AG04449 (cell line): ENCODE data around the gene CLEC14A.

ENCODE experiments used
- CTCF ChIA-PET: fragments of 350-600 bp; formaldehyde crosslinking; extraction: SDS; loops from one replicate; lab custom pipeline; 2021; ENCODE audit warnings: antibody characterized with exemption; lab: Yijun Ruan, JAX
- POLR2A ChIA-PET: fragments of 400-600, 350-600 bp; formaldehyde crosslinking; extraction: SDS; loops from one replicate; lab custom pipeline; 2020; ENCODE audit warnings: antibody characterized with exemption, inconsistent platforms; lab: Yijun Ruan, JAX
- DNase-seq: peaks from one replicate; pipeline ENCODE4 v3.0.0-alpha.2; 2010; ENCODE audit warnings: low read depth, low spot score
- H3K4me3 ChIP-seq: 2 replicates; pipeline ENCODE4 v1.5.1; 2011; ENCODE audit warnings: low read depth, mild to moderate bottlenecking, control low read depth, low read length
- CTCF ChIP-seq: IDR thresholded peaks from one replicate; pipeline ENCODE4 v1.5.1; 2011; ENCODE audit warnings: mild to moderate bottlenecking, moderate library complexity, low read length, control low read depth, inconsistent platforms; ENCODE audit not compliant: insufficient read depth; ENCODE audit errors: missing control alignments

The CLEC14A gene

GRCh38 chr14:38290601-38291188 lies 34.8 kb upstream of the CLEC14A start:
- ChIA-PET POLR2A (no interaction called here), CTCF (interaction anchor here (1.0 to 1.6 kb wide), 3 partner anchors 35 to 311 kb away, joined by 3 to 4 read pairs (median 3); partner anchors contain the start of gene CLEC14A)
- H3K4me3 ChIP-seq = no peak overlapping the region
- DNase-seq = peak; percentile 75
- TF ChIP-seq CTCF = no peak

- TF ChIP-seq CTCF = no peak
- ChIA-PET POLR2A (no interaction called here), CTCF (no interaction called here)
- H3K4me3 ChIP-seq = no peak overlapping the region
- no peak for DNase-seq
These were observed 30.6 kb upstream of the CLEC14A start for GRCh38 chr14:38286452-38286851.

GRCh38 chr14:38285962-38286361 lies 30.1 kb upstream of the CLEC14A start:
- ChIA-PET CTCF (no interaction called here), POLR2A (no interaction called here)

GRCh38 chr14:38282936-38283335 lies 27.0 kb upstream of the CLEC14A start:
- no peak for TF ChIP-seq CTCF
- DNase-seq = no peak
- ChIA-PET CTCF (no interaction called here), POLR2A (no interaction called here)
- no peak overlapping the region for H3K4me3 ChIP-seq

More at GRCh38 chr14:38285962-38286361, 30.1 kb upstream of the CLEC14A start:
- no peak for TF ChIP-seq CTCF
- DNase-seq = no peak
- H3K4me3 ChIP-seq = no peak overlapping the region

GRCh38 chr14:38280081-38280480 lies 24.2 kb upstream of the CLEC14A start:
- no peak for TF ChIP-seq CTCF
- DNase-seq = no peak
- ChIA-PET POLR2A (no interaction called here), CTCF (no interaction called here)
- H3K4me3 ChIP-seq = no peak overlapping the region

GRCh38 chr14:38279572-38279971 lies 23.7 kb upstream of the CLEC14A start:
- no peak for DNase-seq
- CTCF ChIA-PET = no interaction called here
- POLR2A ChIA-PET = no interaction called here
- TF ChIP-seq CTCF = no peak
- H3K4me3 ChIP-seq = no peak overlapping the region
